Hematopoietic multipotent progenitor cell (in vitro differentiated cells): Measurements from ENCODE around the gene WWOX. TPM values are rescaled to one million over a fixed set of nuclear protein-coding genes. Genes with fewer than 3 reads are reported as not detected.

ENCODE experiments used
- DNase-seq, 3 donors: peaks; one replicate each; pipeline ENCODE4 v3.0.0-alpha.2; 2011 to 2015; ENCODE audit warnings: low read depth in 2 of 3, low spot score in 2 of 3
- total RNA-seq: library from RNA; depleted of rRNA; stranded (reverse); fragments of >200 nt; gene quantifications from one replicate; pipeline ENCODE4 v1.2.3, GENCODE V29; 2012

WWOX gene
- total RNA-seq, 1 donor = 24.8 TPM

DNA sequence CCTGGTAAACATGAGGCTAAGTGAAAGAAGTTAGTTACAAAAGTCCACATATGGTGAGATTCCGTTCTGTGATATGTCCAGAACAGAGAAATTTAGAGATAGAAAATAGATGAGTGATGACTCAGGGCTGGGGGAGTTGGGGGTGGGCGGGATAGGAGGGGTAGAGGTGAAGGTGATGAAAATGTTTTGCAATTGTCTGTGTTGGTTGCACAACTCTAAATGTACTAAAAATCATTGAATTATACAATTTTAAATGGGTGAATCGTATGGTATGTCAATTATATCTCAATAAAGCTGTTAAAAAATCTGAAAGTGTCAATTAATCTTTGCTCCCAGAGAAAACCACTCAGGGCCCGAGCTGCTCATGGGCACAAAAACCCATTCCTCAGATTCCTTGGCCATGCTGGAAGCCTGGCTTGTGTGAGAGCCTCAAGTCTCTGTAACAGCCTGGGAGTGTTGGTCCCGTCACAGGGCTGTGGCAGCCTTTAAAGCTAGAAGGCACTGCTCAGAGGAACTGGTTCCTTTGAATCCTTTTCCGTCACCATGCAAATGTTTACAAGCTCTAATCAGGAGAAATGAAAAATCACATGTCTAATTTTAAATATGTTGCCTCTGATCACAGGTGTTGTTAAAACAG, 225.3 kb downstream of the WWOX start:
- no peak for DNase-seq

DNA sequence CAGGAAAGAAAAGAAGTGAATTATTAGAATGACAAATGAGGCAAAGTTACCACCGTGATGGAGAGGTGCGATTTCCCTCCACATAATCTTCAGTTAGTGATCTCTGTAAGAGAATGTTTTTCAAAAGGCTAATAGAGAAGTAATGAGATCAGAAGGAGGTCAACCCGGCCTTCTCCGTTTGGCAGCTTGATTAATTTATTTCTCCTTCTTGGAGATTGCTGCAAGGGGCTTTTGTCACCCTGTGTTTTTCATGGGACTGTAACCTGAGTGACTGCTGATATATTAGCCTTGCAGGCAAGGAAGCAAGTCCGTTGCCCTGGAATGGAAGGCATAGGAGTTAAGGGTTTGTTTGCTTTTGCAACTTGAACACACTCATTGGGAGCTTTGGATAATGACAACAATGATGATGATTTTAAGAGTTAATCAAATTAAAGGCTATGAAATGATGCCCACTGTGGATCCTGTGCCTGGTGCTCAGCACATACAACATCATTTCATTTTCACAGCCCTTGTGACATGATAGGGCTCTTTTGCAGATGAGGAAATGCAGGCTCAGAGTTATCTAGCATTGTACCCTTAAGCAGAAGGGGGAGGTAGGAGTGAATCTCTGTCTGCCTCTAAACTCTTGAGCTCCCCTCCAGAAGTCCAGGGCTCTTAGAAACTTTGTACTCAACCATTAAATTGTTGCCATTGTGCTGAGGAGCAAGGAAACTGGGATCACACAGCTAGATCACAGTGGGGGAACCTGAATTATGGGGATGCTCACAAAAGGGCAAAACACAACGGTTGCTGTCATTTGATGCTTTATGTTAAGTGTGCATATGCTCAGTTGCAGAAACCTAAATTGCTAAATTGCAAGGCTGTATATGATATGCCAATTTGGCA, 226.3 kb downstream of the WWOX start:
- no peak for DNase-seq

DNA sequence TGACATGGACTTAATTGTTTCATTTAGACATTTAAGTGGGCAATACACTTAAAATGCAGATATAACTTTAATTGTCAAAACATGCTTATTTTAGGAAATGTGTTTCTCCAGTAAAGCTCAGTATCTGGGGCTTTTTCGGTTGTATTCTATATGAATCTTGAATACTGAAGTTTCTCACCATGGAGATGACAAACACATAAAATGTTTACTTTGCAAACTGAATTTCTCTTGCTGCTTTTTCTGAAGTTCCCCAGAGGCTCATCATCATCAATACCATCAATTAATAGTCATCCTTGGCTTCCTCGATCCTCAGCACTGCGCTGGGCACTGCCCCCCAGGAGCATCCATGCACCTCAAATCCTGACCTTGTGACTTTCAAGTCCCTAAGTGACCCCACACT, 227.3 kb downstream of the WWOX start:
- DNase-seq = no peak

DNA sequence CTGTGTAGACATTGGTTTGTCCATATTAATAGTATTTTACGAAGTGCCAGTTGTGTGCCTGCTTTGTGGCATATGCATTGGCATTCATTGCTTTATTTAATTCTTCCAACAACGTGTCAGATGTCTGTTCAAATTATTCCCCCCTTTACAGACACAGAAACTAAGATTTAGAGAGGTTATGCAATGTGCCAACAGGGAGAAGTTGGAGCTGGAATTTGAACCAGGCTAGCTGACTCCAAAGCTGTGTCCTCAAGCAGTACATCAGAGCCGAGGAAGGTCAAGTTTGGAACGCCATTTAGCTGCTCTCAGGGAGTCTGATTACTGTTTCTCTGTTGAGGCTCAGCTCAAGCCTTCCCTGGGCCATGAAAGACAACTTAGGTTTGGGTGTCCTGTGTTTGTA, 232.3 kb downstream of the WWOX start:
- no peak for DNase-seq

DNA sequence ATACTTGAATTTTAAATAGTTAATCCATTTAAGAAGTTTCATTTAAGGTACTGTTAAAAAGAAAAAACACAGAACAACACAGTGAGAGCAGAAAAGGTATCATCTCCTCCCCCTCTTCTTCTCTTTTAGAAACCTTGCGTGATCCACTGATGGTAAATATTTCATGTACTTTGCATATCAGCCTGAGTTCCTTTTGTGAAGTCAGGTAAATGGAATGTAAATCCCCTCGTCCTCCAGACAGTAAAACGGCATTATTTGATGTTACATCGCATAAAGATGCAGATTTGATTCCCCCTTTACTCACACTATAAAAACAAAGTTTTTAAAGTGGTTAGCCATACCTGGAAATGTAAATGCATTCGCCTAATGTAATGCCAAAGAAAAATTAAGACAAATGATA, 234.4 kb downstream of the WWOX start:
- no peak for DNase-seq

DNA sequence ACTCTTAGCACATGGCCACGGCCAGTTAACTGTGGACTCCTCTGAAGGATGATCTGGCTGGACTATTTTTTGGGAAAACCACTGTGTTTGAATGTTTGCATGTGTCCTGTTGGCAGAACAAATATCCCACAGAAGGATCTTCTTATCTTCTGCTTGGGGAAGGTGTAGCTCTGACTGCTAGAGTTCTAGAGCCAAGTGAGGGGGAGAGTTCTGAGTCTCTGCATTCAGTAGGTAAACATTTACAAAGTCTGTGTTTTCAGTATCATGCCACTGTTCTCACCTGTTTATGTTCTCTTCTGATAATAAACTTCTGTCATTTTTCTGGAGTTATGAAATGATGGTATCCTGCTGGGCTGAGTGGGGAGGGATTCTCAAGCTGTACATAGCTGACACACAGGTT, 241.1 kb downstream of the WWOX start:
- no peak for DNase-seq

DNA sequence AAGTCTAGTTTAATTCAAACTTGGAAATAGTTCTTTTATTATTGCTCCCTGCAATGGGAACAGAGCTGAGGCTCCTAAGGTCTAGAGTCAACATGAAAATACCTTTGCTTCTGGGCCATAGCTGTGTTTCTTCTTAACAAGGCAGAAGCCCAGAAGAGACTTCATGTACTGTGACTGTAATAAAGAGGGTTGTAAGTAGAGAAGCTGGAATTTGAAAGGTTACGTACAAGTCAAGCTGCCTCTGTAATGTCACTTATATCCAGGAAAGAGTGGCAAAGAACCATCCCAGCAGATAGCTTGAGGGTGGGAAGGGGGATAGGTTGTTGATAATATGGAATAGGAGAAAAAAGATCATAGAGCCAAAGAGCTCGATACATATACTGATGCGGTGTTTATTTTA, 248.6 kb downstream of the WWOX start:
- DNase-seq = no peak

DNA sequence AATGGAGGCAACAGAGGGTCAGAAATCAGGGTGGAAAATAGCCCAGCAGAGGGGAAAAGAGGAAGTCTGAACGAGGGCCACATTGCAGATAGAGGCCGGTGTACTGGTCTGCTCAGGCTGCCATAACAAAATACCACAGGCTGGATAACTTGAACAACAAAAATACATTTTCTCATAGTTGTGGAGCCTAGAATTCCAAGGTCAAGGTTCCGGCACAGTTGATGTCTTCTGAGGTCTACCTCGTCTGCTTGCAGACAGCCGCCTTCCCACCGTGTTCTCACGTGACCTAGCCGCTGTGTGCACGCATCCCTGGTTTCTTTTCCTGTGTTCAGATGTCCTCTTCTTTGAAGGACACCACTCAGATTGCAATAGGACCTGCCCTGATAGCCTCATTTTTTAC, 249.4 kb downstream of the WWOX start:
- DNase-seq = no peak

DNA sequence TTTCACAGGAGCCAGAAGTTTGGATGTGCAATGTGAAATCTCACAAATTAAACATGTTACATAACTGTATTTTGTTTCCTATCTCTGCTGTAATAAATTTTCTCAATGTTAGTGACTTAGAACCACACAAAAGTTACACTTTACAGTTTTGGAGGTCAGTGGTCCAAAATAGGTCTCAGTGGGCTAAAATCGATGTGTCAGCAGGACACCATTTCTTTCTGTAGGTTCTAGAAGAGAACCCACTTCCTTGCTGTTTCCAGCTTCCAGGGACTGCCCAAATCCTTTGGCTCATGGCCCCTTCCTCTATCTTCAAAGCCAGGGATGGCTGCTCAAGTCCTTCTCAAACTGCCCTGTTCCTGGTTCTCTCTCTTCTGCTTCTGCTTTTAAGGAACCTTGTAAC, 252.7 kb downstream of the WWOX start:
- no peak for DNase-seq

DNA sequence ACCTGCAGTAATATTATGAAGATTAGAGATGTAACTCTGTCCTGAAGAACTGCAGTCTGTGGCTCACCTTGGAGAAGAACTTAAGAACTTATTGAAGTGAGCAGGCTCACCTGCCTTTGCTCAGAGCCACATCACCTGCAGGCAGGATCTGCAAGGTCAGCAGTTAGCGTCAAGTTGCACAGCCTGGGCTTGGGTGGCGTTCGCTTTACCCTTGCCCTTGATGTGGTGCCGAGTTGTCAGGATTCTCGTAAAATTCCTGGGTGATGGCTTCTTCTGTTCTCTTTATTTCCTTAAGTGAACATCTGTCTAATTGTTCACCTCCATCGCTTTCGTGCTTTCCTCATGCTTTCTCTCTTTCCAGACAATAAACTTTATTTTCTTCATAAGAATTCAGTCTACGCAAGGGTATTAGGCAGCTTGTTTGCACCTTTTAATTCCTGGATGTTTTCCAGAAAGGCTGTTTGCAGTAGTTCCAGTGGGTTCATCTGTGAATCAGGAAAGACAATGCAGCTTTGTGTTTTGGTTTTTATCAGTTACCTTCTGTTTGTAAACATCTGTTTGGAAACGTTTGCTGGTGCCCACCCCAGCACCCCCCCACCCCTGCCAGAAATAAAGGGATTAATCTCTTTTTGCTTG, 254.3 kb downstream of the WWOX start:
- DNase-seq = no peak

DNA sequence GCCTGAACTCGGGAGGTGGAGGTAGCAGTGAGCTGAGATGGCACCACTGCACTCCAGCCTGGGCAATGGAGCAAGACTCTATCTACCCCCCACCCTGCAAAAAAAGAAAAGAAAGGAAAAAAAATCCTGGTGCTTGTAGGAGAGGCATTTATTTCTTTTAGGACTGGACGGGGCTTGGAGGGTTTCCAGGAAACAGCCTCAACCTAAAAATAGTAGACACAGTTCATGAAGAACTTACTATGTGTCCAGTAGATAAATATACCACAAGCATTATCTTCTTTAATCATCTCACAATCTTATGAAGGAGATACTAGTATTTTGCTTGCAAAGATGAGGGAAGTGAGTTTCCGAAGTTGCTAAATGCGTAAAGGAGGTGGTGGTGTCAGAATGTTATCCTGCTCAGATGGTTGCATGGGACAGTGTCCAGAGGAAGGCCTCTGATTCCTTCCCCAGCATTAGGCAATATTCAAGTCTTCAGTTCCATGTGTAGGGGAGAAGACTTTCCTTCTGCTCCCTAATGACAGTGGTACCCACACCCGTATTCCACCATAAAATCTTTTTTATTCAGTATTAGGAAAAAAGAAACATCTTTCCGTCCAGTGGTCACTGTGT, 263.2 kb downstream of the WWOX start:
- no peak for DNase-seq

DNA sequence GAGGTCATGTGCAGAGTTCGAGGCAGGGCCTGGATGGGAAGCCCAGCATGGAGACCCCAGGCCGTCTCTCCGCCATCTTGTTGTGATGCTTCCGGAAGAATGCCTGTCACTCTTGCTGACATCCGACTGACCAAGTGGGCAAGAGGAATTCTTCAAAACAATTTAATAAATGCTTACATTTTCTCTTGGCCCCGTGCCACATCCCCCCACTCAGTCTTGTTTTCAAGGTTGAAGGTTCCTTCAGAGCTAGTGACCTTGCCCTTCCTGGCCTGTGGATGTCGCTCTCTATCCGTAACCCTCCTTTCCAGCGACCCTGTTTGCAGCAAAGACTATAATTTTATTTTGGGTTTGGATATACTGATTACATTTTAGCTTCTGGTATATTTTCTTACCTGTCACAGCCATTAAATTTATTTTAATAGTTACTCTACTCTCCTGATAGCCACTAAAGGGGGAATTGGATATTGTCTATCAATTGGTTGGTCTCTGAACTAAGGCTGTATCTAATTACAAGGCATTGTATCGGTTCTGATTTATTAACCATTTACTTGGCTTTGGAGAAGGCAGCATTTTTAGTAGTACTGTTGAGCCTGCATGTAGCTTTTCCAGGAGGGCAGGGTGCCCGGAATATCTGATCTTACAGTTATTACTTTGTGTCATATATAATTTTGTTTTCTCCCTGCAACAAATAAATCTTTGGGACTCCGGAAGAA, 264.5 kb downstream of the WWOX start:
- no peak for DNase-seq

DNA sequence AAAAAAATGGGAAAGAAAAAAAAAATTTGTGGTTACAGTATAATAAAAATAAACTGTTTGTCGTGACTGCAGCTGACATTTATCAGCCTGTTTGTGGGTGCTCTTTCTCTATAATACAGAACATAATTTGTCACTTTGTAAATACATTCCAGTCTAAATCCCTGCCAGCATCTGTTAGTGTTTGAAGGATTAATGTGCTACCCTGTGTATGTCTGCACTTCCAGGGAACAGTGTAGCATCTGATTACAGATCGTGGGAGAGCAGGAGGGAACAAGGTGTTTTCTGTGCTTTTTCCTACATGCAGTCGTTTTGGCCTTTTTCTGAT, 265.1 kb downstream of the WWOX start:
- DNase-seq = no peak

DNA sequence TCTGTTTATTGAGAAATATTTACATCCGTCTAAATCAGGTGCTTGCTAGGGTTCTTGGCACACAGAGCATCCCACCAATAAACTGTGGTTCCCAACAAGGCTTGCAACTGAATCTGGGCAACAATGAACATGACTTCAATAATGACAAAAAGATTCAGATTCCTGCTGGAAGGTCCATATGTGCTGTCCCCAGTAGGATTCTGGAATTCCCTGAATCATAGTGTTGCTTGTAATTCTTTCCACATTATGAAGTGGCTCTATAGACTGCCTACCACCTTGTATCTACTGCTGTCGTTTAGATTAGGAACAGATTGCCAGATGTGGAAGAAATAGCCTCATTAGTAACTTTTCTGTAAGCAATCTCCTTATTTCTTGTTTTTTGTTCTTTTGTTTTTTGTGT, 265.9 kb downstream of the WWOX start:
- no peak for DNase-seq

DNA sequence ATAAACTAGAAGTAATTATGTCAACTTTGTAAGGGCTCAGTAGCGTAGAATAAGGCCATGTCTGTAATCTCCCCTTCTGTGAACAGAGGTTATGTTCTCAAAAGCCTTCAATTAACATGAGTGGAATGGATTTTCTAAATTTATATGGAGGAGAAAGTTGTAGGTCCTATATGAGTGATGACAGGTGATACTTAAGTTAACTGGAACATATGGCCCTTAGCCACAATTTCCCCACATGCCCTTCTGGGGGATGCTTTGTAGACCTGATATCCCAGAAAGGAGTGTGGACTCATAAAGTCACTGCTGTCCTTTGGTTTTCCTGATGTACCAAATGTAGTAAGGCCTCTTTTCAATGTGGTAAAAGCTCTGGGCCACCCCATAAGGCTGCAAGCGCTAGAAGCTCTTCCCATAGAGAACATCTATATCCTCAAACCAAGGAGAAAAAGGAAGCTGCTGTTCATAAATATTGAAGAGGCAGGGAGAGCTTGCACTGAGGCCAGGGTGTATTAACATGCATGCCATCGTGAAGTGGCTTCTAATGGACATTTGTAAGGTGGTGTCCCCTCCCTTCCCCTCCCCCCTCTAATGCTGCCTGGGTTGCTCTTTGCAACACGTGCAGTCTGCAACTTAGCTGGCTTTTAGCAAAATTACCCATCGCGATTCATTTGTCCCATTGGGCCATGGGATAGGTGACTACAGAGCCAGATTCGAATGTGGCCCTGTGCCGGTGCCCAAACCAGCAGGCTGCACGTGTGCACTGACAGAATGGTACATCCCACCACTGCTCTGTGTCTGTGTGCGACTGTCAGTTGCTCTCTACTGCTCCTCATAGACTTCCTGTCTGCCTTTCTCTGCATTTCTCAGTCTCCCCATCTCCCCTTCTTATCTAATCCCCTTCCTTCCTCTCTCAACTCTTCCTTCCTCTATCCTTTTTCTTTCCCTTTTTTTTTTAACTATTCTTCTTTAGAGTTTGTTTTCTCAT, 269.0 kb downstream of the WWOX start:
- DNase-seq = no peak

DNA sequence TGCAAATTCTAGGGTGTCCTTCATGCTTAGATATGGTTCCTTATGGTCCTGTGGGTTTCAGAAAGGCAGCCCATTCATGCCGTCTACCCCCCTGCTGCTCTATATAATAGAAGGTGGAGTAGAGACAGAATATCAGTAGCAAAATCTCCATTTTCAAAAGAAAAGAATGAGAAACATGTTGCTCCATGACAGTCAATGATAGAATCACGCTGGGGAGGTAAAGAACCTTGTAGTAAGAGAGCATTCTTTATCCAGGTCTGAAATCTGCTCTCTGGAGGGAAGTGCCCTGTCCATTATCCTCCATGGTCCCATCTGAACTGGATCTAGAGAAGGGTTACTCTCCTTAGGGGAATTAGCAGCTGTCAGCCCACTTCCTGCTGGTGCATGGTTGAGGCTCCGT, 272.8 kb downstream of the WWOX start:
- DNase-seq = no peak

DNA sequence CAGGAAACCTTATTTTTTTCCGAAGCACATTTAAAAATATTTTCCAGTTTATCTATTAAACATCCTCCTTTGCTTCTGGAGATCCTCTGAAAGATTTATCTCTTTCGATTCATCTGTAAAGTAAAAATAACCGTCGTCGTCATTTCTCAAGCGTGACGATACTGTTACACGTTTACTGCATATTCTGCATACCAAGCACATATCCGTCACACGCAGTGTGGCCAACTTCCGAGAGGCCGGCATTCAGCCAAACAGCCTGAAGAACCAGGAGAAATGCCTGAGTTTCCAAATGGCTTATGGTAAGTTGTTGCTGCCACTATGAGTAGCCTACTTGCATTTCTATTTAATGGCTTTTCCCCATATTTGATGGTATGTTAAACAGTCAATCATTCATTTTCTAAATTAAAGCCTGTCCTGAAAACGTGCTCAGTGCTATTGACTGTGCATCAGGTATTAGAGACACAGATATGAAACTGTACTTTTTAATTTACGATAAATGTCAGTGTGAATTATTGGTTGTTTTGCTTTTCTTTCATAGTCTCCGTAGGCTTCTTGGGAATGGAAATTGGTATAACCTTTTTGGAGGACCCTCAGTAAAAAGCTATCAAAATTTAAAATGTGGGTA, 275.7 kb downstream of the WWOX start:
- no peak for DNase-seq

DNA sequence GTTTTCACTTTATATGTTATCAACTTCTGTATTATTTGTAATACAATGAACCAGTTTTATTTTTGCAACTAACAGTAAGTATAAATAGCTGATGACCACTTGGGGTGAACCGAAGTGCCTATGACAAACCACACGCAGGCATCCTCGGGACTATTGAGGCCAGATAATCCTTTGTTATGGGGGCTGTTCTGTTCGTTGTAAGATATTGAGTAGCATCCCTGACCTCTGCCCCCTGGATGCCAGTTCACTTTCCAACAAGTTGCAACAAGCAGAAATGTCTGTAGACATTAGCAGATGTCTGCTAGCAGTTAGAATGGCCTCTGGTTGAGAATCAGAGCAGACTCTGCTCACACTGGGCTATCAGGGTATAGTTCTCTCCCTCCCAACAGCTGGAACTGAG, 277.0 kb downstream of the WWOX start:
- no peak for DNase-seq

DNA sequence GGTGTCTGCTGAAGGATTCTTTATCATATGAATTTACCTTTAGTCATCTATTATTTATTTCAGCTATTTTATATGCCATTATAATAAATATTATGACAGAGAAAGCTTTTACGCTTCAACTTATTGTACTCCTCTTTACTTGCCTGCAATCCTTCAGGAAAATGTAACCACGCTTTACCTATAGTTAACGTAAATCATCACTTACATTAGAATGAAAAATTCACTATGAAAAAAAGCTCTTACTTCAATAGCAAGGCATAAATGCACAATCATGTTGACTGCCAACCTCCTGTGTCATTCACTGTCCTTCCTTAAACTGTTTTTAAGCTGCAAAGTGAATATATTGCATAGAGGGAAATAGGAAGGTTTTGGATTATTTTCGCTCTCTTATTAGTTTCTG, 277.9 kb downstream of the WWOX start:
- no peak for DNase-seq
